Measurements from ENCODE around the gene ZDHHC1. TPM values are rescaled to one million over a fixed set of nuclear protein-coding genes. Genes with fewer than 3 reads are reported as not detected.

ZDHHC1 gene
- total and polyA plus RNA-seq, 2 donors (not counting 3 experiments of a cell fraction or from before 2014, with no cell fraction given), result 11.4 to 14.4 TPM

- FAIRE-seq, result no peak
These were observed 33.5 kb upstream of the ZDHHC1 start for GRCh38 chr16:67449739-67450138.

More at GRCh38 chr16:67449739-67450138, 33.5 kb upstream of the ZDHHC1 start:
- Histone ChIP-seq H3K9me3 (replicated peaks; ENCODE audit: control insufficient read depth, insufficient read depth, low read length) (no peaks in the 10 kb centered on the region), H2AFZ (ENCODE audit: low read depth, low read length) (no peak overlapping the region), H3K79me2 (ENCODE audit: control insufficient read depth, insufficient read depth, low read length) (no peaks in the 10 kb centered on the region), H3K4me2 (ENCODE audit: insufficient read depth, low read length) (no peak overlapping the region), H3K9me1 (replicated peaks; ENCODE audit: control insufficient read depth, extremely low read depth, insufficient read depth, low read length) (no peaks in the 10 kb centered on the region), H3K9ac (replicated peaks; ENCODE audit: extremely low read depth, insufficient read depth, low read length) (no peak overlapping the region), H3K36me3 (ENCODE audit: control insufficient read depth in 2 of 2, extremely low read depth in 1 of 2, insufficient read depth in 2 of 2, low read length in 2 of 2) (peaks cover 0 to 28% of the 10 kb centered on the region in 2 experiments), H3K4me1 (ENCODE audit: control insufficient read depth, extremely low read depth, insufficient read depth, low read length) (no peaks in the 10 kb centered on the region), H4K20me1 (replicated peaks; ENCODE audit: control insufficient read depth, extremely low read depth, insufficient read depth, low read length) (no peaks in the 10 kb centered on the region), H3K27ac (ENCODE audit: insufficient read depth, low read depth, low read length) (no peak overlapping the region), H3K4me3 (replicated peaks in 1 of 3; ENCODE audit: insufficient read depth in 1 of 3, low read depth in 1 of 3, low read length in 3 of 3) (no peak overlapping the region), H3K27me3 (ENCODE audit: control insufficient read depth in 2 of 2, insufficient read depth in 2 of 2, low read length in 2 of 2) (no peaks in the 10 kb centered on the region)
- intact Hi-C loops (cut with micrococcal nuclease) (loop anchor here (5.0 kb wide), 1 partner anchor 77 kb away; no protein-coding TSS in a partner anchor), dilution Hi-C loops (cut with MboI; ENCODE audit: extremely low pct_ligation_motif_present, low sequenced_read_pairs) (no loop called here)
- BruUV-seq (replicated peaks), result no TSS peak
- POLR2A ChIA-PET, result interaction anchor here (0.6 kb wide), 1 partner anchor 460 kb away, joined by 4 read pairs; no protein-coding TSS in a partner anchor
- CTCF ChIA-PET, result interaction anchor here (2.9 to 5.8 kb wide), 2 partner anchors 16 to 22 kb away, joined by 14 to 57 read pairs; no protein-coding TSS in a partner anchor
- TF ChIP-seq POLR2A (IDR thresholded peaks at IDR 0.05; ENCODE audit: low read depth, low read length), result no peak
- TF ChIP-seq MYC (IDR thresholded peaks at IDR 0.05; ENCODE audit: low read depth, low read length), result no peak
- TF ChIP-seq JUN (IDR thresholded peaks at IDR 0.05; ENCODE audit: borderline replicate concordance, insufficient read depth, insufficient read length, low read depth), result no peak
- no peak for TF ChIP-seq FOS (IDR thresholded peaks at IDR 0.05; ENCODE audit: borderline replicate concordance, insufficient read depth, low read length)
- TF ChIP-seq GATA2 (IDR thresholded peaks at IDR 0.05; ENCODE audit: insufficient read depth, insufficient read length, low read depth, low read length), result no peak
- no peak for TF ChIP-seq POLR2AphosphoS5 (IDR thresholded peaks at IDR 0.05; ENCODE audit: insufficient read depth, low read depth, low read length)
- TF ChIP-seq, protein P1, sequence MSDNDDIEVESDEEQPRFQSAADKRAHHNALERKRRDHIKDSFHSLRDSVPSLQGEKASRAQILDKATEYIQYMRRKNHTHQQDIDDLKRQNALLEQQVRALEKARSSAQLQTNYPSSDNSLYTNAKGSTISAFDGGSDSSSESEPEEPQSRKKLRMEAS (IDR thresholded peaks at IDR 0.05; ENCODE audit: insufficient read depth, insufficient read length), result no peak
- no peak for TF ChIP-seq CTCF (IDR thresholded peaks at IDR 0.05; ENCODE audit: extremely low read depth in 1 of 2, insufficient read depth in 1 of 2, low read depth in 1 of 2, low read length in 2 of 2)
- no peak for TF ChIP-seq EZH2 (IDR thresholded peaks at IDR 0.05; ENCODE audit: borderline replicate concordance, low read depth, low read length, severe bottlenecking)
- no peak for DNase-seq (ENCODE audit: low read depth, low spot score)
